GM18868 (cell line): ENCODE results near the gene ZNF738.
A peak's percentile ranks its signal among the peaks of the same experiment; 100 is the strongest.
"Not testable (repeated sequence)": the region's sequence is repeated elsewhere in the genome, so short reads cannot be mapped to it uniquely, and the experiment has no call there.

Experiments
- ATAC-seq: cut with Tn5 transposase; IDR thresholded peaks from one replicate; pipeline ENCODE4 v1.9.1; 2021; ENCODE audit warnings: mild to moderate bottlenecking, moderate library complexity; ENCODE audit not compliant: unreplicated experiment

ZNF738 gene

GRCh38 chr19:21358768-21359451 is at the start of gene ZNF738:
TSS of gene ZNF738 (plus strand) at chr19:21359000. CDS start at chr19:21359141, 141 bp downstream.
- peak; percentile 98 for ATAC-seq

- ATAC-seq = not testable (repeated sequence)
These were observed 46.0 kb upstream of the ZNF738 start for GRCh38 chr19:21312807-21313206.

- no peak for ATAC-seq
These were observed 44.1 kb upstream of the ZNF738 start for GRCh38 chr19:21314676-21315075.

GRCh38 chr19:21317821-21318220 is 41.0 kb upstream of the ZNF738 start:
- ATAC-seq = no peak

- ATAC-seq = no peak
These were observed 37.7 kb upstream of the ZNF738 start for GRCh38 chr19:21321134-21321533.

- ATAC-seq = no peak
These were observed 36.8 kb upstream of the ZNF738 start for GRCh38 chr19:21321996-21322395.

- no peak for ATAC-seq
These were observed 36.3 kb upstream of the ZNF738 start for GRCh38 chr19:21322528-21322927.

- ATAC-seq = no peak
These were observed 35.8 kb upstream of the ZNF738 start for GRCh38 chr19:21323000-21323399.

- no peak for ATAC-seq
These were observed 32.6 kb upstream of the ZNF738 start for GRCh38 chr19:21326169-21326568.

- ATAC-seq = no peak
These were observed 30.4 kb upstream of the ZNF738 start for GRCh38 chr19:21328406-21328805.

GRCh38 chr19:21328885-21329605 is 29.8 kb upstream of the ZNF738 start, which contains the start of gene ZNF708:
TSS of gene ZNF708 (minus strand) at chr19:21329410. CDS start at chr19:21329212, 198 bp downstream.
- peak; percentile 100 for ATAC-seq

- ATAC-seq = no peak
These were observed 23.1 kb upstream of the ZNF738 start for GRCh38 chr19:21335721-21336120.

- ATAC-seq = not testable (repeated sequence)
These were observed 14.0 kb upstream of the ZNF738 start for GRCh38 chr19:21344841-21345240.

GRCh38 chr19:21352830-21353229 is 6.0 kb upstream of the ZNF738 start:
- no peak for ATAC-seq

GRCh38 chr19:21362291-21362690 is 3.5 kb downstream of the ZNF738 start:
- ATAC-seq = no peak

GRCh38 chr19:21383980-21384582 is 25.3 kb downstream of the ZNF738 start:
- ATAC-seq = no peak

GRCh38 chr19:21396121-21396520 is 37.3 kb downstream of the ZNF738 start:
- no peak for ATAC-seq

- peak; percentile 100 for ATAC-seq
These were observed 38.2 kb downstream of the ZNF738 start, which contains the start of gene ZNF493 for GRCh38 chr19:21396893-21397572. TSS of gene ZNF493 (plus strand) at chr19:21397133. CDS start at chr19:21397238, 105 bp downstream.

- ATAC-seq = no peak
These were observed 40.1 kb downstream of the ZNF738 start for GRCh38 chr19:21398851-21399250.

GRCh38 chr19:21402303-21402985 is 43.6 kb downstream of the ZNF738 start:
- ATAC-seq = no peak

GRCh38 chr19:21410166-21410565 is 51.4 kb downstream of the ZNF738 start:
- ATAC-seq = no peak
